Mucosa of stomach (tissue), 1 donor: Measurements from ENCODE around the gene RRM2.

Experiments used
- H3K27me3 ChIP-seq: one replicate; pipeline ENCODE4 v1.7.0; 2013; ENCODE audit warnings: mild to moderate bottlenecking, low read length; ENCODE audit not compliant: control insufficient read depth, insufficient read depth
- H3K36me3 ChIP-seq: one replicate; pipeline ENCODE4 v1.7.0; 2013; ENCODE audit warnings: low read length; ENCODE audit not compliant: control insufficient read depth, insufficient read depth
- H3K4me1 ChIP-seq: one replicate; pipeline ENCODE4 v1.7.0; 2013; ENCODE audit warnings: mild to moderate bottlenecking, low read length; ENCODE audit not compliant: control insufficient read depth, insufficient read depth
- H3K4me3 ChIP-seq: one replicate; pipeline ENCODE4 v1.7.0; 2013; ENCODE audit warnings: low read length
- H3K9ac ChIP-seq: one replicate; pipeline ENCODE4 v1.7.0; 2013; ENCODE audit warnings: mild to moderate bottlenecking, low read length, moderate library complexity
- H3K9me3 ChIP-seq: one replicate; pipeline ENCODE4 v1.7.0; 2013; ENCODE audit warnings: mild to moderate bottlenecking, low read length, moderate library complexity; ENCODE audit not compliant: control insufficient read depth
- donor health status: Pancreatic carcinoma.

The RRM2 gene

GRCh38 chr2:10175441-10175840 lies 52.9 kb downstream of the RRM2 start:
- H3K36me3 ChIP-seq, result no peaks in the 10 kb centered on the region
- no peak overlapping the region for H3K4me3 ChIP-seq
- H3K9ac ChIP-seq, result no peak overlapping the region
- no peaks in the 10 kb centered on the region for H3K9me3 ChIP-seq
- no peaks in the 10 kb centered on the region for H3K4me1 ChIP-seq
- no peaks in the 10 kb centered on the region for H3K27me3 ChIP-seq

- H3K9me3 ChIP-seq, result no peaks in the 10 kb centered on the region
- H3K36me3 ChIP-seq, result no peaks in the 10 kb centered on the region
- no peaks in the 10 kb centered on the region for H3K27me3 ChIP-seq
- no peak overlapping the region for H3K4me3 ChIP-seq
- H3K9ac ChIP-seq, result no peak overlapping the region
- no peaks in the 10 kb centered on the region for H3K4me1 ChIP-seq
Observed at GRCh38 chr2:10178751-10179150, 56.2 kb downstream of the RRM2 start.

- no peaks in the 10 kb centered on the region for H3K4me1 ChIP-seq
- no peaks in the 10 kb centered on the region for H3K36me3 ChIP-seq
- no peaks in the 10 kb centered on the region for H3K9me3 ChIP-seq
- H3K4me3 ChIP-seq, result no peak overlapping the region
- H3K9ac ChIP-seq, result no peak overlapping the region
- H3K27me3 ChIP-seq, result no peaks in the 10 kb centered on the region
Observed at GRCh38 chr2:10179422-10179821, 56.9 kb downstream of the RRM2 start.

GRCh38 chr2:10180229-10180628 lies 57.7 kb downstream of the RRM2 start:
- H3K27me3 ChIP-seq, result no peaks in the 10 kb centered on the region
- no peaks in the 10 kb centered on the region for H3K9me3 ChIP-seq
- no peaks in the 10 kb centered on the region for H3K4me1 ChIP-seq
- H3K4me3 ChIP-seq, result no peak overlapping the region
- H3K9ac ChIP-seq, result no peak overlapping the region
- H3K36me3 ChIP-seq, result no peaks in the 10 kb centered on the region
